ENCODE results near the gene UCHL1.
A peak's percentile ranks its signal among the peaks of the same experiment; 100 is the strongest.
"Not testable (repeated sequence)": the region's sequence is repeated elsewhere in the genome, so short reads cannot be mapped to it uniquely, and the experiment has no call there.

UCHL1 gene

DNA sequence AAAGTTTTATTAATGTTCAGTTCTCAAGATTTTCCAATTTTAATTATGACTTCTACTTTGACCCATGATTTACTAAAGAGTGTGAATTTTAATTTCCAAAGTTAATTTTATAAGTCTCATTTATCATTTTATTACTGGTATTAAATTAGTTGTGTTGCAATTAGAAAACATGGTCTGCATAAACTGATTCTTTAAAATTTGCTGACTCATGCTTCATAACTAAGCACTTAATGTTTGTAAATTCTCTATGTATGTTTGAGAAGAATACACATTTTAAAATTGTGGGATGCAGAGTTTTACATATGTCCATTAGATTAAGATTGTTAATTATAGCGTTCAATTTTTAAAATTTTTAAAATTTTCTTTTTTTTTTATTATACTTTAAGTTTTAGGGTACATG lies 20.2 kb upstream of the UCHL1 start:
- no peak for DNase-seq (ENCODE audit: low read depth in 2 of 2)

- no peak for DNase-seq (ENCODE audit: low read depth in 2 of 2)
Observed at GRCh38 chr4:41241919-41242318, 14.8 kb upstream of the UCHL1 start.

DNA sequence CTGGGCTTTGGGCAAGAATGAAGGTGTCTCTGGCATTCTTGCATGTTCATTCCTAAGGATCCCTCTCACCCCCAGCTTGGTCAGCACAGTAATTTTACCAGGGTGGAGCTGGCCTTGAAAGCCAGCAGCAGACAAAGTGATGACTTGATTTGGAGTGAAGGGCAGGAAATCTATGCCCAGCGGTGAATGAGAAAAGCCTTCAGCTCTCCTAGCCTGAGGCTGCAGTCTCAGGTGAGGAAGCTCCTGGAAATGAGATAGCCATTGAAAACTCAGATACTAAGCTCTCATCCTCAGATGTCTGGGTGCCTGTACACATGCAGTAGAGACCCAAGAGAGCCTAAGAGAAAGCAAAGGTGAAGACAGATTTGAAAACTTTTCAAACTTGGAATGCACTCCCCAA lies 10.7 kb upstream of the UCHL1 start:
- no peak for DNase-seq (ENCODE audit: low read depth in 2 of 2)

- DNase-seq (ENCODE audit: low read depth in 2 of 2): no peak
Observed at GRCh38 chr4:41256131-41256739, 493 bp upstream of the UCHL1 start.

DNA sequence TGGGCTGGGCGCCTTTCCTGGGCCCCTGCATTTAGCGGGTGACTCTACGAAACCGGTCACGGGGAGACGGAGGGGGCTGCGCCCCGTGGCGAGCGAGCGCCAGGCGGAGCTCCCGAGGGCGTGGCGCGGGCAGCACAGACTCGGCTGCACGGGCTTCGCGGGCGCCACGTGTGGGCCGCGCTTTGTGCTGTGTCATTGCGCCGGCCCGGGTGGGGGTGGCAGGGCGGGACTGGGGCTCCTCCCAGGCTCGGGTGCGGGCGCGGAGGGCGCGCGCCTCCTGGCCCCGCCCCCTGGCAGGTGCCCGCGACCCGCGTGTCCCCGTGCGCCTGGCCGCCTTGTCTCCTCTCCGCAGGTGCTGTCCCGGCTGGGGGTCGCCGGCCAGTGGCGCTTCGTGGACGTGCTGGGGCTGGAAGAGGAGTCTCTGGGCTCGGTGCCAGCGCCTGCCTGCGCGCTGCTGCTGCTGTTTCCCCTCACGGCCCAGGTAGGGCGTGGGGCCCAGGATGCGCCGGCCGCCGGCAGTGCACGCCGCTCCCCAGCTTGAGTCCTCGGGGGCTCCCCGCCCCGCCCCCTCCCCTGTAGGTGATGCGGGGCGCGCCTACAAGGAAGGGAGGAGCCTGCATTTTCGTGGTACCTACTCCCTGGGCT lies 651 bp downstream of the UCHL1 start:
- peak; percentile 7 to 12 for DNase-seq (ENCODE audit: low read depth in 2 of 2)

- no peak for DNase-seq (ENCODE audit: low read depth in 2 of 2)
Observed at GRCh38 chr4:41257906-41258305, 1.2 kb downstream of the UCHL1 start.

- DNase-seq (ENCODE audit: low read depth in 2 of 2): no peak
Observed at GRCh38 chr4:41258783-41259182, 2.1 kb downstream of the UCHL1 start.

GRCh38 chr4:41260116-41260733 lies 3.5 kb downstream of the UCHL1 start:
- DNase-seq (ENCODE audit: low read depth in 2 of 2): no peak

DNA sequence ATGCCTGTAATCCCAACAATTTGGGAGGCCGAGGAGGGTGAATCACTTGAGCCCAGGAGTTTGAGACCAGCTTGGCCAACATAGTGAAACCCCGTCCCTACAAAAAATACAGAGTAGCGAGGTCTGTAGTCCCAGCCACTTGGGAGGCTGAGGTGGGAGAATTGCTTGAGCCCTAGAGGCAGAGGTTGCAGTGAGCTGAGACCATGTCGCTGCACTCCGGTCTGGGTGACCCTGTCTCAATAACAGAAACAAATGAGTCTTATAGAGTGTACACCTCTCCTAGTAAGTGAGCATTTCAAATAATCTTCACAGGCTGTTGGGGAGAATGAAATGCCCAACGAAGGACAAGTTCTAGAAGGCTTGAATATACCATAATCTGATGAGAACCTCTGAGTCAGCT lies 5.5 kb downstream of the UCHL1 start:
- DNase-seq (ENCODE audit: low read depth in 2 of 2): no peak

DNA sequence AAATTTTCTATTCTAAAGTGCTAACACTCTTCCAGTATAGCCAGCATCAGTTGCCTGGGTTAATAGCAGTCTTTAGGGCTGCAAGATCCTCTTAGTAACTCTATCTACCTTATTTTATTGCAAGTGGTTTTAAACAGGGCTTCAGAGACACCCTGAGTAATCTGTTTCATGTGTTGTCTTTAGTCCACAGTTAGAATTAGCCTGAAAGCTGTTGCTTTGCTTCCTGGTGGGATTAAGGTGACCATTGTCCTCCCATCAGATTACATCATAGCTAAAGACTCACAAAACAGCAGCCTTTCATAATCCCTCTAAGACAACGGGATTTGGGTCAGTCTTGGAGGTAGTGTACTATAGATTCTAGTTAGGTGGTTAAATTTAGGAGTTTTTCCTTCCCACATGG lies 7.5 kb downstream of the UCHL1 start:
- no peak for DNase-seq (ENCODE audit: low read depth in 2 of 2)

DNA sequence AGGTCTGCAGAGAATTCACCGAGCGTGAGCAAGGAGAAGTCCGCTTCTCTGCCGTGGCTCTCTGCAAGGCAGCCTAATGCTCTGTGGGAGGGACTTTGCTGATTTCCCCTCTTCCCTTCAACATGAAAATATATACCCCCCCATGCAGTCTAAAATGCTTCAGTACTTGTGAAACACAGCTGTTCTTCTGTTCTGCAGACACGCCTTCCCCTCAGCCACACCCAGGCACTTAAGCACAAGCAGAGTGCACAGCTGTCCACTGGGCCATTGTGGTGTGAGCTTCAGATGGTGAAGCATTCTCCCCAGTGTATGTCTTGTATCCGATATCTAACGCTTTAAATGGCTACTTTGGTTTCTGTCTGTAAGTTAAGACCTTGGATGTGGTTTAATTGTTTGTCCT lies 11.3 kb downstream of the UCHL1 start:
- no peak for DNase-seq (ENCODE audit: low read depth in 2 of 2)

- DNase-seq (ENCODE audit: low read depth in 2 of 2): no peak
Observed at GRCh38 chr4:41268721-41269517, 12.2 kb downstream of the UCHL1 start.

GRCh38 chr4:41269682-41270081 lies 13.0 kb downstream of the UCHL1 start:
- no peak for DNase-seq (ENCODE audit: low read depth in 2 of 2)

DNA sequence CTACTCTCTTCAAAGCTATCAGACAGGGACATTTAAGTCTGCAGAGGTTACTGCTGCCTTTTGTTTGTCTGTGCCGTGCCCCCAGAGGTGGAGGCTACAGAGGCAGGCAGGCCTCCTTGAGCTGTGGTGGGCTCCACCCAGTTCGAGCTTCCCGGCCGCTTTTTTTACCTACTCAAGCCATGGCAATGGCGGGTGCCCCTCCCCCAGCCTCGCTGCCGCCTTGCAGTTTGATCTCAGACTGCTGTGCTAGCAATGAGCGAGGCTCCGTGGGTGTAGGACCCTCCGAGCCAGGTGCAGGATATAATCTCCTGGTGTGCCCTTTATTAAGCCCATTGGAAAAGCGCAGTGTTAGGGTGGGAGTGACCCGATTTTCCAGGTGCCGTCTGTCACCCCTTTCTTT lies 19.2 kb downstream of the UCHL1 start:
- not testable (repeated sequence) for DNase-seq (ENCODE audit: low read depth in 2 of 2)

- no peak for DNase-seq (ENCODE audit: low read depth in 2 of 2)
Observed at GRCh38 chr4:41280010-41280409, 23.3 kb downstream of the UCHL1 start.

GRCh38 chr4:41281038-41281634 lies 24.4 kb downstream of the UCHL1 start:
- DNase-seq (ENCODE audit: low read depth in 2 of 2): peak in 1 of 2 donors; percentile 18

- DNase-seq (ENCODE audit: low read depth in 2 of 2): no peak
Observed at GRCh38 chr4:41282366-41282765, 25.6 kb downstream of the UCHL1 start.

- no peak for DNase-seq (ENCODE audit: low read depth in 2 of 2)
Observed at GRCh38 chr4:41285202-41285863, 28.6 kb downstream of the UCHL1 start.

DNA sequence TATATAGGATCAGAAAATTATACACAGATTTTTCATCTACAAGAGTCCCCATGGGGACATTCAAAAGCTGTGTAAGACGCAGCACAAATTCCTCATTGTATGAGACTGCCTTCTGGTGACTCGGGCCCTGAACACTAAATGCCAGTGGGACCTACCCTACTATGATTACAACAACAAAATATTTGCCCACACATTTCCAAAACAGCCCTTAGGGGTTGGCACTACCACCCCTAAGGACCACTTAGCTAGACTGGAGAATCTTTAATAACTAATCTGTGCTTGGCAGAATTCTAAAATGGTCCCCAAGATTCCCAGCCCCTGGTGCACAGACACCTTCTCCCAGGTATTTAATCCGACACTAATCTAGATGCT lies 29.1 kb downstream of the UCHL1 start:
- no peak for DNase-seq (ENCODE audit: low read depth in 2 of 2)

GRCh38 chr4:41287005-41287404 lies 30.3 kb downstream of the UCHL1 start:
- no peak for DNase-seq (ENCODE audit: low read depth in 2 of 2)

DNA sequence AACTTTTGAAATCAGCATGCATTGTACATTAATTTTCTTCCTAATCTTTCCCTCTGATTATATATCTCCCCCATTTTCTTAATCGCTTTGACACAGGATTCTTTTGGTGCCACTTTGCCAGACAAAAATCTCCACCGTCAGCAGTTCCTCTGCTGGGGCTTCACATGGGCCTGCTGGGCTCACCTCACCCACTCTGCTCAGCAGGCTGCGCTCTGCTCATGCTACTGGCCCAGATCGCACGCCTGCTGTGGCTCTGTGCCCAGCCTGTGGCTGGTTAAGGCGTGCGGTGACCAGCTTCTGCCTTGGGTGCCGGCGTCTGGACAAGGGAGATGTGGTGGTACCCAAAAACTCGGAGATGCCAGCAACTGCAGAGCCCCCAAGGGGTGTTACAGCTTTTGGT lies 31.1 kb downstream of the UCHL1 start:
- no peak for DNase-seq (ENCODE audit: low read depth in 2 of 2)

DNA sequence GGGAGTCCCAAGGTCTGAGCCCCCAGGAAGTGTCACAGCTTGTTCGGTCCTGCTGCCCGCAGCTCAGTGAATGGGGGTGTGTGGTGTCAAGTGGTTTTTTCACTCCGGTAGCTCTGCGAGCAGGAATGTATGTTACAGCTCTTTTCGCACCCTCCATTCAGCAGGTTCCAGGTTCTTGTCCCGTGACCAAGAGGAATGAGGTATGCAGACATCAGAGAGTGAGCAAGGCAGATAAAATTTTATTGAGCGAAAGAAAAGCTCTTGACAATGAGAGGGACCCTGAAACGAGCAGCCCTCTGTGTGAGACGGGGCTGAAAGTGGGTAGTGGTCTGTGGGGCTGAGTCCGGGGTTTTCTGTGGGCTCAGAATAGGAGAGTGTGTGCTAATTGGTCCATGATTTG lies 31.5 kb downstream of the UCHL1 start:
- no peak for DNase-seq (ENCODE audit: low read depth in 2 of 2)

All from activated CD4-positive, alpha-beta T cell treated with anti-CD3 and anti-CD28 coated beads for 24 hours (primary cell).